T47D (cell line): ENCODE data around the gene LTC4S.

Source experiments
- DNase-seq, 2 experiments: peaks; one replicate each; pipeline versions ENCODE4 v3.0.0 to v3.0.0-alpha.2; 2011 to 2012; ENCODE audit warnings: low read depth in 1 of 2, low spot score in 1 of 2
- JUND ChIP-seq: IDR thresholded peaks from 2 replicates; pipeline ENCODE4 v1.6.1; 2012; ENCODE audit warnings: low read depth
- in situ Hi-C: cut with HindIII; loops from 2 replicates; pipeline ENCODE4 v1.10.0; 2016; ENCODE audit warnings: low sequenced_read_pairs, low pct_unique_long_range_greater_than_20kb

The LTC4S gene

GRCh38 chr5:179792612-179793467 lies 946 bp upstream of the LTC4S start:
- in situ Hi-C loops = no loop called here
- TF ChIP-seq JUND = no peak
- no peak for DNase-seq

- no peak for TF ChIP-seq JUND
- in situ Hi-C loops = no loop called here
Measured at GRCh38 chr5:179794171-179794570, 385 bp downstream of the LTC4S start.

DNA sequence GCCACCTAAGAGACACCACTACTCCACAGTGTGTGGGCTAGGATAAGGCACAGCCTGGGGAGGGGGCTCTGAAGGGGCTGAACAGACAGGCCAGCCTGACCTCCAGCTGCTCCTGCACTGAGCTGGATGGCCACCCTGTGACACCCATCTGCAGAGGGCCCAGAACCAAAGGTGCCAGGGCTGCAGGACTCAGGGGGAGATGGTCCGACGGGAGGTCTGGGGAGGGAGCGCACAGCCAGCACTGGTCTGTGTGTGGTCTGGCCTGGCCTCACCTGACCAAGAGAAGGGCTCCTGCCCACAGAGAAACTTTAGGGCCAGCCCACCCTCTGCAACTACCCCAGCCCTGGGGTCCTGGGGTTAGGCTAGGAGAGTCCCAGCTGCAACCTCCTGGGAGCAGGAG lies 789 bp downstream of the LTC4S start:
- in situ Hi-C loops = no loop called here
- DNase-seq = no peak
- no peak for TF ChIP-seq JUND

More at GRCh38 chr5:179794171-179794570, 385 bp downstream of the LTC4S start:
- DNase-seq = no peak

DNA sequence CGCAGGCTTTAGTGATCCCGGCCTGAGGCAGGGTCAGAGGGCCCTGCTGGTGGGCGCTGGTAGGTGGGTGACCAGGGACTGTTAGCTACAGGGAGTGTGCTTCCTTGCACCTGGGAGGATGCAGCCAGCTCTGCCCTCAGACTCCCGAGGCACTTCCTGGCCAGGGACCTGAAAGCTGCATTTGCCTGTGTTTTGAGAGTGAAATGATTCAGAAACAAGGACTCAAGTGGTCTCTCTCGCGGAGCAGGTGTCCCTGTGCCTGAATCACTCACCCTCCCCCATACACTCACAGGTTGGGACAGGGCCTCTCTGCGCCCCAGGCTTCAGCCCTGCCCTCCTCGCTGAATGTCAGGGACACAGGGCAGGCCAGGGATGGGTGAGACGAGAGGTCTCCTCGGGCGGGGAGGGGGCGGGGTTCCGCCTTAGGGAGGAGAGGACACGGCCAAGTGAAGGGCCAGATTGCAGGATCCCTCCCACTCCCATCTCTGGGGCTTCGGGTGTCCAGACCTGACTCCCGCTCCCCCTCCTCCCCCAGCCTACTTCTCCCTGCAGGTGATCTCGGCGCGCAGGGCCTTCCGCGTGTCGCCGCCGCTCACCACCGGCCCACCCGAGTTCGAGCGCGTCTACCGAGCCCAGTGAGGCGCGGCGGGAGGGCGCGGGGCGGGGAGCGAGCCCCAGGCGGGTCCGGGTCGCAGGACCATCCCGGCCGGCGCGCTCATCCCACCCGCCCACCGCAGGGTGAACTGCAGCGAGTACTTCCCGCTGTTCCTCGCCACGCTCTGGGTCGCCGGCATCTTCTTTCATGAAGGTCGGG lies 1.5 kb downstream of the LTC4S start:
- DNase-seq = peak in 1 of 2 experiments; percentile 52
- no peak for TF ChIP-seq JUND
- in situ Hi-C loops = no loop called here

DNA sequence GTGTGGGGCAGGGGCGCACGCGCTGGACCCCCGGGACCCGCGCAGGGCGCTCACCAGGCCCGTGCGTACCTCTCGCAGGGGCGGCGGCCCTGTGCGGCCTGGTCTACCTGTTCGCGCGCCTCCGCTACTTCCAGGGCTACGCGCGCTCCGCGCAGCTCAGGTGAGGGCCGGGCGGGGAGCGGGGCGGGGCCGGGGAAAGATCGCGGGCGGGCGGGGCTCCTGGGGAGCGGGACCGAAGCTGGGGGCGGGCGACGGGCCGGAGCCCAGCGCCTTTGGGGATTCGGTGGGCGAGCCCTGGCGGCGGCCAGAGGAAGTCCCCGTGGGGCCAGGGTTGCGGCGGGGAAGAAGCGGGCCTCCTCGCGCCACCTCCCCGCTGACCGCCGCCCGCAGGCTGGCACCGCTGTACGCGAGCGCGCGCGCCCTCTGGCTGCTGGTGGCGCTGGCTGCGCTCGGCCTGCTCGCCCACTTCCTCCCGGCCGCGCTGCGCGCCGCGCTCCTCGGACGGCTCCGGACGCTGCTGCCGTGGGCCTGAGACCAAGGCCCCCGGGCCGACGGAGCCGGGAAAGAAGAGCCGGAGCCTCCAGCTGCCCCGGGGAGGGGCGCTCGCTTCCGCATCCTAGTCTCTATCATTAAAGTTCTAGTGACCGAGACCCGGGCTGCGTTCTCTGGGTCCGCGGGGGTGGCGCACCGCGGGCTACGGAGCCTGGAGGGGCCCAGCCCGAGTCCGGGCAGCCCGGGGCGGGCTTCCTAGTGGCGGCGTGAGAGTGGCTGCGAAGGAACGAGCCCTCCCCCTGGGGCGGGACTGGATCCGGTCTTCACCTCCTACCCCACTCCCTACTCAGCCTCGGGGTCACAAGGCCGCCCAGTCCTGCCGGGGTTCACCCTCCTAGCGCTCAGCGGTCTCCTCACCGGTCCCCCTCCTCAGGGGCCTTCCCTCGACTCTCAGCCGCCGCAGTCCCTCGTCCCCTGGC lies 2.4 kb downstream of the LTC4S start:
- in situ Hi-C loops = no loop called here
- peak; percentile 78 to 90 for DNase-seq
- TF ChIP-seq JUND = no peak

GRCh38 chr5:179796877-179797608 lies 3.3 kb downstream of the LTC4S start:
- TF ChIP-seq JUND = no peak
- in situ Hi-C loops = no loop called here
- no peak for DNase-seq

DNA sequence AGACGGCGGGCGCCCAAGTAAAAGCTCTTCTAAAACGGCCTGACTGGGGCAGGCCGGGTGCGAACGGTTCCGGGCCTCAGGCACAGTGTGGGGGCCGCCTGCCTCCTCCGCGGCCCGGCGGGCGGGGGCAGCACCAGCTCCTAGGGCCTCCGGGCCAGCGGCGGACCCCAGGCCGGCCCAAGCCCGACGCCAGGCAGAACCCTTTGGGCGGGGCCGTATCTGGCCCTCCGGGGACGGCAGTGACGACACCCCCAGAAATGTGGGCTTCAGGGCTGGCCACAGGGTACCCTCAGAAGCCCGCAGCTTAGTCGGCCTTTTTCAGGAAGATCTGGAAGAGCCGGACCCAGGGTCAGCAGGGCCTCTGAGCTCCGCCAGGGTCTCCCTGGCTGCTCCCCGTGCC lies 4.0 kb downstream of the LTC4S start:
- no peak for DNase-seq
- no peak for TF ChIP-seq JUND
- in situ Hi-C loops = no loop called here

DNA sequence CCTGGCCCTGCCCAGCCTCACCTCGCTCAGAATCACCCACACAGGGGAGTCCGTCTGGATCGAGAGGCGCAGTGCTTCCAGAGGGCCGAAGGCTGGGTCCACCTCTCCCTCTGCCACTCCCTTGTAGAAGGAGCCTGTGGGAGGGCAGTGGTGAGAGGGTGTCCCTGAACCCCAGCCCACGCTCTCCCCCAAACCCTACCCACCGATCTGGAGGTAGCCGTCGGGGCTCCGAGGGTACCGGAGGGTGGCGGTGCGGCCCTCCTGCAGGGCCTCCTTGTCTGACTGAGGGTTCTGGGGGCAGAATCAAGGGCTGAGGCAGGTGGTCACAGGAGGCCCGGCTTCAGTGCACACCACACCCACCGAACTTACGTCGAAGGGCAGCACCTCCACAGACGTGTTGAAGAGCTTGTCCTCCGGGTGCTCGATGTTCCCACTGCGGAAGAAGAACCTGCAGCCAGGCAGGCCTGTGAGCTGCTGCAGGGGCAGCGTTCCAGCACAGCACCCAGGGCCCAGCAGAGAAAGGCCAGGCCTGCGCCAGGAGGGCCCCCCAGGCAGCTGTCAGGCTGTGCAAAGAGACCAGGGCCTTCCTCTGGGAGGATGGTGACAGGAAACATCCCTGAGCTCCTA lies 4.5 kb downstream of the LTC4S start:
- no peak for TF ChIP-seq JUND
- in situ Hi-C loops = no loop called here
- no peak for DNase-seq

- TF ChIP-seq JUND = no peak
- DNase-seq = no peak
- in situ Hi-C loops = no loop called here
Measured at GRCh38 chr5:179798771-179799643, 5.2 kb downstream of the LTC4S start.

DNA sequence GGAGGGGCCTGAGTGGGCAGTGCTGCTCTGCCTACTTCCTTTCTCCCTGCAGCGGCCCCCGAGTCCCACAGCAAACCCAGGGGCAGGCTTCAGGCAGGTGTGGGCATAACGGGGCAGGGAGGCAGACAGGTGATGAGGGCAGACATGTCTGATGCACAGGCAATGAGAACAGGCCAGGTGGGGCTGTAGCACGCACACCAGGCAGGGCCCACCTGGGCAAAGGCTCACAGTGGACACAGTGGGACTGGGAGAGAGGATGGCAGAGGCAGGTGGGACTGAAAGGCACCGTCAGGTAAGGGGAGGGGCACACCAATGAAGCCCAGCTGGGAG lies 5.8 kb downstream of the LTC4S start:
- no peak for TF ChIP-seq JUND
- DNase-seq = no peak
- in situ Hi-C loops = no loop called here
